ENCODE results near the gene PDCD2L.
"Not testable (repeated sequence)": the region's sequence is repeated elsewhere in the genome, so short reads cannot be mapped to it uniquely, and the experiment has no call there.

Gene PDCD2L

GRCh38 chr19:34373601-34374288 is 30.5 kb upstream of the PDCD2L start:
- DNase-seq (ENCODE audit: low spot score): no peak

GRCh38 chr19:34375598-34375997 is 28.6 kb upstream of the PDCD2L start:
- DNase-seq (ENCODE audit: low spot score): no peak

- DNase-seq (ENCODE audit: low spot score): no peak
Observed at GRCh38 chr19:34380639-34381241, 23.5 kb upstream of the PDCD2L start.

- DNase-seq (ENCODE audit: low spot score): no peak
Observed at GRCh38 chr19:34381399-34382251, 22.6 kb upstream of the PDCD2L start.

GRCh38 chr19:34382471-34382870 is 21.7 kb upstream of the PDCD2L start:
- no peak for DNase-seq (ENCODE audit: low spot score)

- no peak for DNase-seq (ENCODE audit: low spot score)
Observed at GRCh38 chr19:34383599-34383998, 20.6 kb upstream of the PDCD2L start.

- no peak for DNase-seq (ENCODE audit: low spot score)
Observed at GRCh38 chr19:34386645-34387445, 17.4 kb upstream of the PDCD2L start.

GRCh38 chr19:34387446-34387810 is 16.8 kb upstream of the PDCD2L start:
- DNase-seq (ENCODE audit: low spot score): no peak

GRCh38 chr19:34388745-34389144 is 15.5 kb upstream of the PDCD2L start:
- DNase-seq (ENCODE audit: low spot score): not testable (repeated sequence)

GRCh38 chr19:34391813-34392212 is 12.4 kb upstream of the PDCD2L start:
- DNase-seq (ENCODE audit: low spot score): no peak

GRCh38 chr19:34393031-34393430 is 11.2 kb upstream of the PDCD2L start:
- DNase-seq (ENCODE audit: low spot score): no peak

GRCh38 chr19:34393629-34394028 is 10.6 kb upstream of the PDCD2L start:
- no peak for DNase-seq (ENCODE audit: low spot score)

GRCh38 chr19:34397853-34398252 is 6.3 kb upstream of the PDCD2L start:
- DNase-seq (ENCODE audit: low spot score): no peak

- DNase-seq (ENCODE audit: low spot score): no peak
Observed at GRCh38 chr19:34399886-34400285, 4.3 kb upstream of the PDCD2L start.

- DNase-seq (ENCODE audit: low spot score): not testable (repeated sequence)
Observed at GRCh38 chr19:34400844-34401243, 3.4 kb upstream of the PDCD2L start.

GRCh38 chr19:34402074-34402600 is 2.1 kb upstream of the PDCD2L start:
- DNase-seq (ENCODE audit: low spot score): no peak

GRCh38 chr19:34403784-34404108 is 453 bp upstream of the PDCD2L start:
- no peak for DNase-seq (ENCODE audit: low spot score)

- DNase-seq (ENCODE audit: low spot score): no peak
Observed at GRCh38 chr19:34405892-34406660, 1.9 kb downstream of the PDCD2L start.

GRCh38 chr19:34408411-34408810 is 4.2 kb downstream of the PDCD2L start:
- DNase-seq (ENCODE audit: low spot score): no peak

GRCh38 chr19:34409189-34410164 is 5.3 kb downstream of the PDCD2L start:
- no peak for DNase-seq (ENCODE audit: low spot score)
